Mesendoderm (in vitro differentiated cells): ENCODE measurements around the gene TEX44.
A peak's percentile ranks its signal among the peaks of the same experiment; 100 is the strongest.
"Not testable (repeated sequence)": the region's sequence is repeated elsewhere in the genome, so short reads cannot be mapped to it uniquely, and the experiment has no call there.

Source experiments
- DNase-seq: peaks from one replicate; pipeline ENCODE4 v3.0.0; 2013
- H2AK5ac ChIP-seq: 2 replicates; pipeline ENCODE4 v1.6.1; 2013; ENCODE audit warnings: low read length, inconsistent platforms
- H2BK120ac ChIP-seq: 2 replicates; pipeline ENCODE4 v1.6.1; 2013; ENCODE audit warnings: low read depth, mild to moderate bottlenecking, low read length, moderate library complexity, mixed read lengths
- H2BK15ac ChIP-seq: replicated peaks from 2 replicates; pipeline ENCODE4 v1.6.1; 2013; ENCODE audit warnings: low read depth, mild to moderate bottlenecking, moderate library complexity
- H2BK5ac ChIP-seq: 2 replicates; pipeline ENCODE4 v1.6.1; 2013; ENCODE audit warnings: low read length, inconsistent platforms
- H3K18ac ChIP-seq: 2 replicates; pipeline ENCODE4 v1.6.1; 2013; ENCODE audit warnings: mild to moderate bottlenecking, low read length, mixed read lengths
- H3K23ac ChIP-seq: one replicate; pipeline ENCODE4 v1.6.1; 2013; ENCODE audit warnings: low read length
- H3K27ac ChIP-seq: 2 replicates; pipeline ENCODE4 v1.5.1; 2013; ENCODE audit warnings: low read depth, mild to moderate bottlenecking, inconsistent platforms, low read length, moderate library complexity
- H3K27me3 ChIP-seq: 2 replicates; pipeline ENCODE4 v1.6.1; 2013; ENCODE audit warnings: low read length, control low read depth, mild to moderate bottlenecking, inconsistent platforms; ENCODE audit not compliant: insufficient read depth, poor library complexity
- H3K36me3 ChIP-seq: 2 replicates; pipeline ENCODE4 v1.6.1; 2013; ENCODE audit warnings: low read length, inconsistent platforms; ENCODE audit not compliant: control insufficient read depth, insufficient read depth
- H3K4ac ChIP-seq: one replicate; pipeline ENCODE4 v1.6.1; 2013; ENCODE audit warnings: low read depth, mild to moderate bottlenecking, low read length, moderate library complexity
- H3K4me1 ChIP-seq: 2 replicates; pipeline ENCODE4 v1.6.1; 2013; ENCODE audit warnings: low read depth, low read length, inconsistent platforms; ENCODE audit not compliant: control insufficient read depth
- H3K4me2 ChIP-seq: 2 replicates; pipeline ENCODE4 v1.6.1; 2013; ENCODE audit warnings: low read length
- H3K4me3 ChIP-seq: 2 replicates; pipeline ENCODE4 v1.5.1; 2013; ENCODE audit warnings: mild to moderate bottlenecking, low read length
- H3K56ac ChIP-seq: one replicate; pipeline ENCODE4 v1.6.1; 2013; ENCODE audit warnings: low read length
- H3K79me1 ChIP-seq: 2 replicates; pipeline ENCODE4 v1.6.1; 2013; ENCODE audit warnings: low read length, inconsistent platforms
- H3K79me2 ChIP-seq: 2 replicates; pipeline ENCODE4 v1.6.1; 2013; ENCODE audit warnings: mild to moderate bottlenecking, low read length; ENCODE audit not compliant: control insufficient read depth, insufficient read depth
- H3K9ac ChIP-seq: 2 replicates; pipeline ENCODE4 v1.6.1; 2013; ENCODE audit warnings: low read length, inconsistent platforms
- H4K5ac ChIP-seq: one replicate; pipeline ENCODE4 v1.6.1; 2013; ENCODE audit warnings: low read length
- H4K8ac ChIP-seq: one replicate; pipeline ENCODE4 v1.6.1; 2013; ENCODE audit warnings: low read depth, mild to moderate bottlenecking, control low read depth, low read length, moderate library complexity
- whole genome bisulfite sequencing: extraction: QIAGEN DNeasy Blood & Tissue Kit; methylation state at CpG from one replicate; pipeline ENCODE4 v1.1.7; 2013; ENCODE audit warnings: low lambda C conversion rate, missing lambda C conversion rate; ENCODE audit not compliant: insufficient coverage; ENCODE audit errors: extremely low coverage; 5-methylcytosine and 5-hydroxymethylcytosine counted together

TEX44 gene

GRCh38 chr2:231568098-231568784 is 24.4 kb upstream of the TEX44 start:
- Histone ChIP-seq H2BK15ac (no peak overlapping the region), H2AK5ac (no peak overlapping the region), H4K8ac (no peak overlapping the region), H3K56ac (peak overlapping the region; percentile 56), H3K79me2 (no peaks in the 10 kb centered on the region), H3K4ac (no peak overlapping the region), H3K18ac (no peak overlapping the region), H4K5ac (no peak overlapping the region), H3K4me1 (peaks cover 1% of the 10 kb centered on the region), H3K23ac (no peak overlapping the region), H3K9ac (no peak overlapping the region), H3K4me3 (no peak overlapping the region), H3K27ac (peak overlapping the region; percentile 28), H3K27me3 (no peaks in the 10 kb centered on the region), H3K4me2 (no peak overlapping the region), H2BK5ac (peak overlapping the region; percentile 45), H2BK120ac (no peak overlapping the region), H3K79me1 (no peaks in the 10 kb centered on the region), H3K36me3 (no peaks in the 10 kb centered on the region)
- DNase-seq: no peak
- WGBS: no CpG with 5 or more reads among the region's 6 CpGs

GRCh38 chr2:231568785-231569435 is 23.8 kb upstream of the TEX44 start:
- Histone ChIP-seq H3K27me3 (no peaks in the 10 kb centered on the region), H3K4me1 (peaks cover 6% of the 10 kb centered on the region), H3K36me3 (no peaks in the 10 kb centered on the region), H3K79me1 (no peaks in the 10 kb centered on the region), H2BK15ac (no peak overlapping the region), H3K27ac (peak overlapping the region; percentile 28), H3K9ac (no peak overlapping the region), H4K8ac (no peak overlapping the region), H3K4me3 (no peak overlapping the region), H2BK120ac (no peak overlapping the region), H3K56ac (no peak overlapping the region), H3K4ac (no peak overlapping the region), H4K5ac (no peak overlapping the region), H3K79me2 (no peaks in the 10 kb centered on the region), H2AK5ac (no peak overlapping the region), H2BK5ac (no peak overlapping the region), H3K18ac (no peak overlapping the region), H3K23ac (no peak overlapping the region), H3K4me2 (no peak overlapping the region)
- no peak for DNase-seq
- no CpG with 5 or more reads among the region's 7 CpGs for WGBS

GRCh38 chr2:231570915-231571314 is 21.7 kb upstream of the TEX44 start:
- H3K27me3 ChIP-seq, H2BK5ac ChIP-seq, H3K9ac ChIP-seq, H3K79me1 ChIP-seq, H2BK15ac ChIP-seq, H4K5ac ChIP-seq, H3K36me3 ChIP-seq, H2AK5ac ChIP-seq, H3K4ac ChIP-seq, H2BK120ac ChIP-seq, H3K56ac ChIP-seq, DNase-seq, H3K27ac ChIP-seq, H3K18ac ChIP-seq, H3K23ac ChIP-seq, H3K4me3 ChIP-seq, H3K4me2 ChIP-seq, H4K8ac ChIP-seq, H3K79me2 ChIP-seq, H3K4me1 ChIP-seq: not testable (repeated sequence)
- no CpG with 5 or more reads among the region's 5 CpGs for WGBS

- Histone ChIP-seq H3K18ac (no peak overlapping the region), H3K4me1 (peaks cover 11% of the 10 kb centered on the region), H3K79me1 (no peaks in the 10 kb centered on the region), H3K27me3 (no peaks in the 10 kb centered on the region), H3K27ac (no peak overlapping the region), H3K4me2 (no peak overlapping the region), H3K4me3 (no peak overlapping the region), H2BK5ac (no peak overlapping the region), H3K4ac (no peak overlapping the region), H3K9ac (no peak overlapping the region), H2AK5ac (no peak overlapping the region), H2BK120ac (no peak overlapping the region), H4K5ac (no peak overlapping the region), H4K8ac (no peak overlapping the region), H3K36me3 (no peaks in the 10 kb centered on the region), H2BK15ac (no peak overlapping the region), H3K79me2 (no peaks in the 10 kb centered on the region), H3K56ac (peak overlapping the region; percentile 52), H3K23ac (no peak overlapping the region)
- DNase-seq: peak; percentile 41
- WGBS: no CpG with 5 or more reads among the region's 4 CpGs
These were observed 20.9 kb upstream of the TEX44 start for GRCh38 chr2:231571661-231572191.

- Histone ChIP-seq H2BK5ac (peak overlapping the region; percentile 97), H4K8ac (no peak overlapping the region), H3K56ac (peak overlapping the region; percentile 79), H3K27me3 (no peaks in the 10 kb centered on the region), H3K23ac (peak overlapping the region; percentile 15), H3K27ac (no peak overlapping the region), H3K79me1 (no peaks in the 10 kb centered on the region), H3K4me1 (peaks cover 13% of the 10 kb centered on the region), H2BK15ac (no peak overlapping the region), H3K18ac (peak overlapping the region; percentile 33), H4K5ac (no peak overlapping the region), H3K79me2 (no peaks in the 10 kb centered on the region), H3K4me2 (no peak overlapping the region), H3K4me3 (no peak overlapping the region), H3K36me3 (no peaks in the 10 kb centered on the region), H2AK5ac (no peak overlapping the region), H3K4ac (no peak overlapping the region), H3K9ac (peak overlapping the region; percentile 51), H2BK120ac (no peak overlapping the region)
- WGBS: no CpG with 5 or more reads among the region's 4 CpGs
- DNase-seq: peak; percentile 76
These were observed 19.6 kb upstream of the TEX44 start for GRCh38 chr2:231573096-231573495.
